A673 (cell line): ENCODE measurements around the gene IFNAR1. TPM values are rescaled to one million over a fixed set of nuclear protein-coding genes. Genes with fewer than 3 reads are reported as not detected.

ENCODE experiments used
- BruUV-seq: library from RNA; stranded (reverse); fragments of 400-500 nt; replicated peaks from 2 replicates; lab custom pipeline; 2021; lab: Mats Ljungman, UMichigan
- CTCF ChIA-PET: fragments of 300-600 bp; sonication (Branson Sonifier 250); formaldehyde crosslinking; loops from one replicate; lab custom pipeline; 2022; ENCODE audit warnings: antibody characterized with exemption; lab: Charles Lee
- POLR2A ChIA-PET: fragments of 300-600 bp; sonication (Branson Sonifier 250); formaldehyde crosslinking; loops from one replicate; lab custom pipeline; 2022; ENCODE audit warnings: antibody characterized with exemption; ENCODE audit not compliant: low non-redundant PET; lab: Charles Lee
- DNase-seq: peaks from one replicate; pipeline ENCODE4 v3.0.0-alpha.2; 2015; ENCODE audit warnings: low spot score
- H3K27ac ChIP-seq: fragments of 200-600 bp; sonication (generic); 2 replicates; pipeline ENCODE4 v1.5.1; 2016; ENCODE audit warnings: mixed run types, low read depth, mild to moderate bottlenecking, mixed read lengths, antibody characterized with exemption, low read length; ENCODE audit not compliant: poor library complexity, severe bottlenecking
- H3K27me3 ChIP-seq: fragments of 200-600 bp; sonication (generic); replicated peaks from 2 replicates; pipeline ENCODE4 v1.6.1; 2017; ENCODE audit warnings: mixed run types, low read depth, mild to moderate bottlenecking, mixed read lengths, antibody characterized with exemption, low read length; ENCODE audit not compliant: insufficient read depth, poor library complexity
- H3K36me3 ChIP-seq: fragments of 200-600 bp; sonication (generic); 2 replicates; pipeline ENCODE4 v1.6.1; 2016; ENCODE audit warnings: mixed run types, mild to moderate bottlenecking, mixed read lengths, antibody characterized with exemption, low read length; ENCODE audit not compliant: insufficient read depth, poor library complexity, severe bottlenecking
- H3K4me1 ChIP-seq: fragments of 200-600 bp; sonication (generic); 2 replicates; pipeline ENCODE4 v1.6.1; 2017; ENCODE audit warnings: mixed run types, mild to moderate bottlenecking, mixed read lengths, antibody characterized with exemption, low read length; ENCODE audit not compliant: insufficient read depth, poor library complexity, severe bottlenecking
- H3K4me3 ChIP-seq: fragments of 200-600 bp; sonication (generic); 2 replicates; pipeline ENCODE4 v1.5.1; 2016; ENCODE audit warnings: low read depth, mixed run types, mild to moderate bottlenecking, mixed read lengths, low read length; ENCODE audit not compliant: poor library complexity, severe bottlenecking
- H3K9me3 ChIP-seq: fragments of 200-600 bp; sonication (generic); 2 replicates; pipeline ENCODE4 v1.6.1; 2016; ENCODE audit warnings: mixed run types, low read depth, mild to moderate bottlenecking, mixed read lengths, antibody characterized with exemption, low read length; ENCODE audit not compliant: poor library complexity, severe bottlenecking
- CTCF ChIP-seq: fragments of 300-800, 200-600 bp; sonication (generic); conservative IDR thresholded peaks from 2 replicates; pipeline ENCODE4 v1.5.1; 2017; ENCODE audit warnings: low read depth, mild to moderate bottlenecking, antibody characterized with exemption, low read length, moderate library complexity, mixed read lengths
- EZH2 ChIP-seq: fragments of 200-600 bp; sonication (generic); IDR thresholded peaks from 2 replicates; pipeline ENCODE4 v1.6.1; 2017; ENCODE audit warnings: borderline replicate concordance, low read depth, mild to moderate bottlenecking, mixed read lengths, antibody characterized with exemption, low read length; ENCODE audit not compliant: poor library complexity, severe bottlenecking
- intact Hi-C: fragments of 100-400 bp; cut with micrococcal nuclease; formaldehyde crosslinking; loops from one replicate; pipeline ENCODE4 v1.10.0; 2022; ENCODE audit not compliant: unreplicated experiment
- total RNA-seq: library from RNA; stranded (reverse); gene quantifications from 2 replicates; pipeline ENCODE4 v1.2.3, GENCODE V29; 2021

The IFNAR1 gene
- total RNA-seq, 1 experiment from 2014 or later: 38.1 TPM

GRCh38 chr21:33300701-33301631 is 23.8 kb upstream of the IFNAR1 start:
- ChIA-PET POLR2A (no interaction called here), CTCF (no interaction called here)
- Histone ChIP-seq H3K4me3 (no peak overlapping the region), H3K36me3 (peaks cover 5% of the 10 kb centered on the region), H3K4me1 (no peaks in the 10 kb centered on the region), H3K9me3 (no peaks in the 10 kb centered on the region), H3K27ac (no peak overlapping the region), H3K27me3 (no peaks in the 10 kb centered on the region)
- BruUV-seq: no TSS peak
- DNase-seq: no peak
- TF ChIP-seq CTCF (no peak), EZH2 (no peak)
- intact Hi-C loops: no loop called here

GRCh38 chr21:33301632-33302002 is 23.2 kb upstream of the IFNAR1 start:
- Histone ChIP-seq H3K9me3 (no peaks in the 10 kb centered on the region), H3K27me3 (no peaks in the 10 kb centered on the region), H3K4me1 (no peaks in the 10 kb centered on the region), H3K36me3 (peaks cover under 1% of the 10 kb centered on the region), H3K27ac (no peak overlapping the region), H3K4me3 (no peak overlapping the region)
- BruUV-seq: no TSS peak
- POLR2A ChIA-PET: no interaction called here
- CTCF ChIA-PET: no interaction called here
- DNase-seq: no peak
- TF ChIP-seq CTCF: no peak
- intact Hi-C loops: no loop called here

- H3K9me3 ChIP-seq: no peaks in the 10 kb centered on the region
- no peak overlapping the region for H3K4me3 ChIP-seq
- H3K36me3 ChIP-seq: no peaks in the 10 kb centered on the region
- H3K27me3 ChIP-seq: no peaks in the 10 kb centered on the region
- no peak for DNase-seq
- BruUV-seq: no TSS peak
- no peak for TF ChIP-seq CTCF
- no peak for TF ChIP-seq EZH2
- ChIA-PET CTCF (no interaction called here), POLR2A (no interaction called here)
- no peaks in the 10 kb centered on the region for H3K4me1 ChIP-seq
- H3K27ac ChIP-seq: no peak overlapping the region
- intact Hi-C loops: no loop called here
Measured at GRCh38 chr21:33302055-33302454, 22.7 kb upstream of the IFNAR1 start.
